ENCODE data around the gene MAN2C1.

GRCh38 chr15:75327005-75327404 lies 41.4 kb downstream of the MAN2C1 start:
- TF ChIP-seq CTCF (IDR thresholded peaks at IDR 0.05) (no peak), POLR2A (IDR thresholded peaks at IDR 0.05) (no peak)
